GM18861 (cell line): ENCODE results near the gene TRIM28.
A peak's percentile ranks its signal among the peaks of the same experiment; 100 is the strongest.

Experiments used
- ATAC-seq: cut with Tn5 transposase; IDR thresholded peaks from one replicate; pipeline ENCODE4 v1.9.1; 2021; ENCODE audit not compliant: unreplicated experiment

TRIM28 gene

GRCh38 chr19:58547323-58548312 lies 3.8 kb downstream of the TRIM28 start:
- no peak for ATAC-seq

GRCh38 chr19:58548859-58549663 lies 5.2 kb downstream of the TRIM28 start:
- ATAC-seq: no peak

GRCh38 chr19:58549664-58550361 lies 5.9 kb downstream of the TRIM28 start:
- ATAC-seq: no peak

- ATAC-seq: no peak
These were observed 6.7 kb downstream of the TRIM28 start for GRCh38 chr19:58550362-58551122.

- ATAC-seq: no peak
These were observed 7.2 kb downstream of the TRIM28 start for GRCh38 chr19:58551123-58551497.

GRCh38 chr19:58551577-58552471 lies 8.0 kb downstream of the TRIM28 start:
- ATAC-seq: no peak

GRCh38 chr19:58552655-58553054 lies 8.8 kb downstream of the TRIM28 start:
- no peak for ATAC-seq

GRCh38 chr19:58553799-58554493 lies 10.1 kb downstream of the TRIM28 start:
- ATAC-seq: no peak

GRCh38 chr19:58554494-58555368 lies 10.9 kb downstream of the TRIM28 start, which contains the start of gene CHMP2A:
Gene CHMP2A (minus strand): TSS chr19:58555105. CDS start chr19:58554212, 893 bp downstream.
- ATAC-seq: peak; percentile 22

GRCh38 chr19:58555369-58555885 lies 11.6 kb downstream of the TRIM28 start:
- ATAC-seq: no peak

- no peak for ATAC-seq
These were observed 12.2 kb downstream of the TRIM28 start for GRCh38 chr19:58555920-58556621.

GRCh38 chr19:58556622-58557220 lies 12.9 kb downstream of the TRIM28 start:
- ATAC-seq: no peak

- no peak for ATAC-seq
These were observed 13.6 kb downstream of the TRIM28 start for GRCh38 chr19:58557221-58558065.

- peak; percentile 2 for ATAC-seq
These were observed 14.3 kb downstream of the TRIM28 start, which contains the start of gene UBE2M for GRCh38 chr19:58558066-58558622. Gene UBE2M (minus strand): TSS chr19:58558611. CDS start chr19:58558381, 230 bp downstream.

- ATAC-seq: peak; percentile 42
These were observed 14.9 kb downstream of the TRIM28 start for GRCh38 chr19:58558623-58559274.
